ENCODE measurements around the gene DRD4. TPM values are rescaled to one million over a fixed set of nuclear protein-coding genes. Genes with fewer than 3 reads are reported as not detected.

DRD4 gene
- total RNA-seq, 1 experiment from 2014 or later, result 0.44 TPM

GRCh38 chr11:625636-626268, 11.3 kb upstream of the DRD4 start:
- no peak for TF ChIP-seq CTCF (IDR thresholded peaks at IDR 0.05; ENCODE audit: unreplicated experiment)
- no peak overlapping the region for H3K27ac Mint-ChIP-seq (ENCODE audit: low read depth, unreplicated experiment)
- H3K27me3 Mint-ChIP-seq (ENCODE audit: insufficient read depth, unreplicated experiment), result no peaks in the 10 kb centered on the region
- DNase-seq (ENCODE audit: unreplicated experiment), result no peak
- H3K9me3 Mint-ChIP-seq (ENCODE audit: unreplicated experiment), result no peaks in the 10 kb centered on the region
- BruUV-seq (replicated peaks), result no TSS peak
- H3K4me3 Mint-ChIP-seq (ENCODE audit: unreplicated experiment), result no peak overlapping the region
- ChIA-PET CTCF (no interaction called here), POLR2A (interaction anchor here (0.6 to 1.0 kb wide), 2 partner anchors 16 to 205 kb away, joined by 3 read pairs; no protein-coding TSS in a partner anchor)
- intact Hi-C loops (cut with micrococcal nuclease), result no loop called here
- peaks cover 15% of the 10 kb centered on the region for H3K36me3 Mint-ChIP-seq (ENCODE audit: insufficient read depth, unreplicated experiment)
- H3K4me1 Mint-ChIP-seq (ENCODE audit: insufficient read depth, unreplicated experiment), result no peaks in the 10 kb centered on the region

GRCh38 chr11:626475-627307, 10.4 kb upstream of the DRD4 start, which contains the start of gene SCT:
SCT (minus strand) TSS chr11:627181; CDS start chr11:627143, 38 bp downstream.
- no peak within 1 kb of the TSS for H3K27ac Mint-ChIP-seq (ENCODE audit: low read depth, unreplicated experiment)
- peaks cover 15% of the 10 kb centered on the region for H3K36me3 Mint-ChIP-seq (ENCODE audit: insufficient read depth, unreplicated experiment)
- no peak within 1 kb of the TSS for H3K4me3 Mint-ChIP-seq (ENCODE audit: unreplicated experiment)
- no peak for TF ChIP-seq CTCF (IDR thresholded peaks at IDR 0.05; ENCODE audit: unreplicated experiment)
- ChIA-PET POLR2A (interaction anchor here (1.0 kb wide), 1 partner anchor 15 kb away, joined by 3 read pairs; no protein-coding TSS in a partner anchor), CTCF (no interaction called here)
- no peak for DNase-seq (ENCODE audit: unreplicated experiment)
- no TSS peak for BruUV-seq (replicated peaks)
- intact Hi-C loops (cut with micrococcal nuclease), result no loop called here
- no peaks in the 10 kb centered on the region for H3K9me3 Mint-ChIP-seq (ENCODE audit: unreplicated experiment)
- H3K27me3 Mint-ChIP-seq (ENCODE audit: insufficient read depth, unreplicated experiment), result no peaks in the 10 kb centered on the region
- H3K4me1 Mint-ChIP-seq (ENCODE audit: insufficient read depth, unreplicated experiment), result no peaks in the 10 kb centered on the region

GRCh38 chr11:627308-627576, 9.8 kb upstream of the DRD4 start:
- Mint-ChIP-seq H3K27me3 (ENCODE audit: insufficient read depth, unreplicated experiment) (no peaks in the 10 kb centered on the region), H3K36me3 (ENCODE audit: insufficient read depth, unreplicated experiment) (peaks cover 15% of the 10 kb centered on the region), H3K4me3 (ENCODE audit: unreplicated experiment) (no peak overlapping the region), H3K27ac (ENCODE audit: low read depth, unreplicated experiment) (no peak overlapping the region), H3K9me3 (ENCODE audit: unreplicated experiment) (no peaks in the 10 kb centered on the region), H3K4me1 (ENCODE audit: insufficient read depth, unreplicated experiment) (no peaks in the 10 kb centered on the region)
- ChIA-PET POLR2A (no interaction called here), CTCF (no interaction called here)
- no peak for DNase-seq (ENCODE audit: unreplicated experiment)
- intact Hi-C loops (cut with micrococcal nuclease), result no loop called here
- TF ChIP-seq CTCF (IDR thresholded peaks at IDR 0.05; ENCODE audit: unreplicated experiment), result no peak
- no TSS peak for BruUV-seq (replicated peaks)

- intact Hi-C loops (cut with micrococcal nuclease), result no loop called here
- Mint-ChIP-seq H3K27ac (ENCODE audit: low read depth, unreplicated experiment) (no peak overlapping the region), H3K4me3 (ENCODE audit: unreplicated experiment) (no peak overlapping the region)
Observed at GRCh38 chr11:628056-628455, 9.0 kb upstream of the DRD4 start.

More at GRCh38 chr11:628056-628455, 9.0 kb upstream of the DRD4 start:
- no peak for DNase-seq (ENCODE audit: unreplicated experiment)
- TF ChIP-seq CTCF (IDR thresholded peaks at IDR 0.05; ENCODE audit: unreplicated experiment), result no peak
- Mint-ChIP-seq H3K27me3 (ENCODE audit: insufficient read depth, unreplicated experiment) (no peaks in the 10 kb centered on the region), H3K36me3 (ENCODE audit: insufficient read depth, unreplicated experiment) (peaks cover 15% of the 10 kb centered on the region), H3K4me1 (ENCODE audit: insufficient read depth, unreplicated experiment) (no peaks in the 10 kb centered on the region), H3K9me3 (ENCODE audit: unreplicated experiment) (no peaks in the 10 kb centered on the region)
- POLR2A ChIA-PET, result no interaction called here
- CTCF ChIA-PET, result no interaction called here
- BruUV-seq (replicated peaks), result no TSS peak

All from MCF 10A (cell line).